Activated B cell treated with CpG ODN at 0.5 μM for 24 hours (primary cell): ENCODE data around the gene DGCR2. TPM values are rescaled to one million over a fixed set of nuclear protein-coding genes. Genes with fewer than 3 reads are reported as not detected.

Experiments
- ATAC-seq: fragments of 200-7000 bp; cut with Tn5 transposase; one replicate; pipeline ENCODE4 v1.10.0; 2021; ENCODE audit warnings: low read depth, mild to moderate bottlenecking, moderate library complexity
- CTCF ChIA-PET: fragments of 350-600 bp; sonication (Branson Sonifier 250); formaldehyde crosslinking; loops from one replicate; lab custom pipeline; 2021; ENCODE audit warnings: antibody characterized with exemption; lab: Charles Lee
- POLR2A ChIA-PET: fragments of 350-600 bp; sonication (Branson Sonifier 250); formaldehyde crosslinking; loops from one replicate; lab custom pipeline; 2021; ENCODE audit warnings: antibody characterized with exemption; lab: Charles Lee
- DNase-seq: peaks from one replicate; pipeline ENCODE4 v3.0.0; 2022
- H3K27ac Mint-ChIP-seq: one replicate; pipeline ENCODE4 v1.8.0; 2020; ENCODE audit warnings: mixed read lengths
- H3K27me3 Mint-ChIP-seq: one replicate; pipeline ENCODE4 v1.8.0; 2021; ENCODE audit warnings: mixed read lengths
- H3K36me3 Mint-ChIP-seq: one replicate; pipeline ENCODE4 v1.8.0; 2021; ENCODE audit warnings: low read depth, mixed read lengths
- H3K4me1 Mint-ChIP-seq: one replicate; pipeline ENCODE4 v1.8.0; 2021; ENCODE audit warnings: mixed read lengths
- H3K4me3 Mint-ChIP-seq: one replicate; pipeline ENCODE4 v1.8.0; 2020; ENCODE audit warnings: mild to moderate bottlenecking, mixed read lengths
- H3K9me3 Mint-ChIP-seq: one replicate; pipeline ENCODE4 v1.8.0; 2020; ENCODE audit warnings: mixed read lengths
- intact Hi-C: fragments of 100-400 bp; cut with micrococcal nuclease; formaldehyde crosslinking; loops from one replicate; pipeline ENCODE4 v1.15.1; 2024
- total RNA-seq: library from RNA; stranded (reverse); gene quantifications from 2 replicates; pipeline ENCODE4 v1.2.3, GENCODE V29; 2022
- TF ChIP-seq, protein P1 (sequence below): fragments of 200-600 bp; IDR thresholded peaks from one replicate; pipeline ENCODE4 v1.8.0; 2022; ENCODE audit warnings: antibody characterized with exemption, mild to moderate bottlenecking

DGCR2 gene
- total RNA-seq, 1 donor from 2014 or later: 33.2 TPM

DNA sequence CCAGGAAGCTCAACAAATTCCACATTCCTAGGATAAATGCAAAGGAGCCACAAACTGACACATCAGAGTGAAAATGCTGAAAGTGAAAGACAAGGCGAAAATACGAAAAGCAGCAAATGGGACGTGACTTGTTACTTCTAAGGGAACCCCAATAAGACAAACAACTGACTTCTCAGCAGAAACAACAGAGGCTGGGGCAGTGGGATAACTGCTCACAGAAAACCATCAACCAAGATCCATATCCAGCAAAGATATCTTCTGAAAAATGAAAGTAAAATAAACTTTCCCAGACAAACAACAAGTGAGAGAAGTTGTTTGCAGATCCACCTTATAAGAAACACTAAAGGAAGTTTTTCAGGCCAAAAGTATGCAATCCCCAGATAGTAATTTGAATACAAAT, 72.1 kb downstream of the DGCR2 start:
- ATAC-seq: no peak
- DNase-seq: no peak
- Mint-ChIP-seq H3K9me3 (no peaks in the 10 kb centered on the region), H3K4me3 (no peak overlapping the region), H3K27ac (no peak overlapping the region), H3K36me3 (peaks cover 88% of the 10 kb centered on the region), H3K27me3 (no peaks in the 10 kb centered on the region), H3K4me1 (no peaks in the 10 kb centered on the region)
- ChIA-PET CTCF (no interaction called here), POLR2A (interaction anchor here (0.7 kb wide), 1 partner anchor 1135 kb away, joined by 3 read pairs; no protein-coding TSS in a partner anchor)
- intact Hi-C loops: no loop called here
- TF ChIP-seq, protein P1, sequence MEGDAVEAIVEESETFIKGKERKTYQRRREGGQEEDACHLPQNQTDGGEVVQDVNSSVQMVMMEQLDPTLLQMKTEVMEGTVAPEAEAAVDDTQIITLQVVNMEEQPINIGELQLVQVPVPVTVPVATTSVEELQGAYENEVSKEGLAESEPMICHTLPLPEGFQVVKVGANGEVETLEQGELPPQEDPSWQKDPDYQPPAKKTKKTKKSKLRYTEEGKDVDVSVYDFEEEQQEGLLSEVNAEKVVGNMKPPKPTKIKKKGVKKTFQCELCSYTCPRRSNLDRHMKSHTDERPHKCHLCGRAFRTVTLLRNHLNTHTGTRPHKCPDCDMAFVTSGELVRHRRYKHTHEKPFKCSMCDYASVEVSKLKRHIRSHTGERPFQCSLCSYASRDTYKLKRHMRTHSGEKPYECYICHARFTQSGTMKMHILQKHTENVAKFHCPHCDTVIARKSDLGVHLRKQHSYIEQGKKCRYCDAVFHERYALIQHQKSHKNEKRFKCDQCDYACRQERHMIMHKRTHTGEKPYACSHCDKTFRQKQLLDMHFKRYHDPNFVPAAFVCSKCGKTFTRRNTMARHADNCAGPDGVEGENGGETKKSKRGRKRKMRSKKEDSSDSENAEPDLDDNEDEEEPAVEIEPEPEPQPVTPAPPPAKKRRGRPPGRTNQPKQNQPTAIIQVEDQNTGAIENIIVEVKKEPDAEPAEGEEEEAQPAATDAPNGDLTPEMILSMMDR: no peak

DNA sequence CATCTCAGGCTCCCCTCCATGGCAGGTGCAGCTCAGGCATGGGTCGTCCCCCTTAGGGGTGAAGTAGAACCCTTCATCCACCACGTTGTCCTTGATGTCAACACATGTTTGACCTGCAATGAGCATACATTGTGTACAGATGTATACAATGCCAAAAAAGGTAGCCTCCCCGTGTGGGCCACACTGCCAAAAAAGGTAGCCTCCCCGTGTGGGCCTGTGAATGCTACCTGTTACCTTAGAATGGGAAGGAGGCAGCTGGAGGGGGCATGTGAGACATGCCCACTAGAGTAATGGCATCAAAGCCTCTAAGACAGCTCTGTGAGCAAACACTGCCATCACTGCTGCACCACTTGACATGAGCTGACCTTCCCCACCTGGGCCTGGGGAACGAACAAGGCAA, 73.7 kb downstream of the DGCR2 start:
- H3K27ac Mint-ChIP-seq: no peak overlapping the region
- no peak overlapping the region for H3K4me3 Mint-ChIP-seq
- intact Hi-C loops: no loop called here
- H3K9me3 Mint-ChIP-seq: no peaks in the 10 kb centered on the region
- H3K27me3 Mint-ChIP-seq: no peaks in the 10 kb centered on the region
- no peaks in the 10 kb centered on the region for H3K4me1 Mint-ChIP-seq
- DNase-seq: no peak
- TF ChIP-seq, protein P1: no peak
- POLR2A ChIA-PET: no interaction called here
- no peak for ATAC-seq
- peaks cover 92% of the 10 kb centered on the region for H3K36me3 Mint-ChIP-seq
- CTCF ChIA-PET: no interaction called here

DNA sequence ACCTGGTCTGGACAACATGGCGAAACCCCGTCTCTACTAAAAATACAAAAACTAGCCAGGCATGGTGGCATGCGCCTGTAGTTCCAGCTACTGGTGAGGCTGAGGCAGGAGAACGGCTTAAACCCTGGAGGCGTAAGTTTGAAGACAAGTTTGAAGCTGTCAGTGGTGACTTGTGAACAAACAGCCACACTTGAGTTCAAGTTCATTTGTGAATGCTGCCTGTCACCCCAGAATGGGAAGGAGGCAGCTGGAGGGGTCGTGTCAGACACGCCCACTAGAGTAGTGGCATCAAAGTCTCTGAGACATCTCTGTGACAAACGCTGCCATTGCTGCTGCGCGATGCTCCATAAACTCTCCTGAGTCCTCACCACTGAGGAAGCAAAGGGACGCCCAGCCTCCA, 74.2 kb downstream of the DGCR2 start:
- CTCF ChIA-PET: no interaction called here
- Mint-ChIP-seq H3K36me3 (peaks cover 94% of the 10 kb centered on the region), H3K27me3 (no peaks in the 10 kb centered on the region), H3K27ac (no peak overlapping the region), H3K9me3 (no peaks in the 10 kb centered on the region), H3K4me1 (no peaks in the 10 kb centered on the region), H3K4me3 (no peak overlapping the region)
- POLR2A ChIA-PET: no interaction called here
- intact Hi-C loops: no loop called here
- TF ChIP-seq, protein P1: no peak
- ATAC-seq (no peak), DNase-seq (no peak)

DNA sequence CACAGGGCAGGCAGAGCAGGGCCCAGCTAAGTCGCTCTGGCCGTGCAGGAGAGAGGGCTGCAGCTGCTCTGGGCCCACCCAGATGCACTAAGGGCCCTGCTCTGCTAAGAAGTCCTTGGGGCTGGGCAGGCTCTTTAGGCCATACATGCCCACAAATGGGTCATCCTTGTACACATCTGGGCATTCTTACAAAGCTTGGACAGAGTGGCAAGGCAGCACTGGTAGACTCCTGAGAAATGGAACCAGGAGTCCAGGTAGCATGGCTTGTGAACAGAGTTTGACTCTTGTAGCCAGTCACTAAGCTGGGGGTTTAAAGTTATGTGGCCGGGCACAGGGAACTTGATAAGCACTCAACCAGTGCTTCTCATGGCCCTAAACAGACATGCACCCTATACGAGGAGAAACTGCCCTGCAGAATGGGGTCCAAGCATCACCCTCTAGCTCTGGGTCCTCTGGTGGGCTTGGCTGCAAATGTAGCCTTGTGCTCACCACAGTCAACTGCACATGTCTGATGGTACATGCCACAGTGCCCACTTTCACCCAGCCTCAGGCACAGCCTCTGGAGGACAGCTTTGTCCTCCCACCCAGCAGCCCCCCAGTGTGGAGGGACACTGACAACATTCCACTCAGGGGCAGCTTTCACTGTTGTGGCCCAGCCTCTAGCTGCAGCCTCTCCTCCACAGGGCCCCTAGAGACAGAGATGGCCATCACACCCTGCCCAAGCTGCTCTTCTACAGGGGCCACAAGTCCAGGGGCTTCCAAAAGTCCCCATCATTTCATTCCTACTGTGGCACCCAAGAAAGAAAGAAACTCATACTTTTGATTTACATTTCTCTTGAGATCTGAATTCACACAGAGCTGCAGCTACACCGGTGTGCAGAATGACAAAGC, 75.2 kb downstream of the DGCR2 start:
- no peak for ATAC-seq
- peaks cover 93% of the 10 kb centered on the region for H3K36me3 Mint-ChIP-seq

DNA sequence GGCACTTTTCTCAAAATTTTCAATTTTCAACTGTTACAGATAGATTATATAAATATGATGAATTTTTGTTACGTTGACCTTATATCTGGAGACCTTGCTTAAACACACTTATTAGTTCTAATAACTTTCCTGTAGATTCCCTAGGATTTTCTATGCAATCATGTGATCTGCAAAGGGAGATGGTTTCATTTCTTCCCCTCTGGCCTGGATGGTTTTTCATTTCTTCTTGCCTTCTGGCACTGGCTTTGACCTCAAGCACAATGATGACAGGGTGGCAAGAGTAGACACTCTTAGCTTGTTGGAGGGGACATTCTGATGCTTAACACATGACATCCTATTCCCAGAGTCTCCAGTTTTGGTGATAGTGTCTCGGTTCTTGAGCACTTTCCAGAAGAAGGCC, 75.9 kb downstream of the DGCR2 start:
- DNase-seq: no peak
- TF ChIP-seq, protein P1: no peak
- ChIA-PET CTCF (no interaction called here), POLR2A (no interaction called here)
- Mint-ChIP-seq H3K4me3 (no peak overlapping the region), H3K4me1 (no peaks in the 10 kb centered on the region), H3K27ac (no peak overlapping the region), H3K9me3 (no peaks in the 10 kb centered on the region), H3K36me3 (peaks cover 93% of the 10 kb centered on the region), H3K27me3 (no peaks in the 10 kb centered on the region)
- intact Hi-C loops: no loop called here
- ATAC-seq: no peak

More for the DNA sequence above, 75.2 kb downstream of the DGCR2 start:
- no peak for DNase-seq
- Mint-ChIP-seq H3K27me3 (no peaks in the 10 kb centered on the region), H3K4me3 (no peak overlapping the region), H3K9me3 (no peaks in the 10 kb centered on the region), H3K4me1 (no peaks in the 10 kb centered on the region), H3K27ac (no peak overlapping the region)
- TF ChIP-seq, protein P1: no peak
- ChIA-PET POLR2A (no interaction called here), CTCF (no interaction called here)
- intact Hi-C loops: no loop called here
